RPMI8226 (cell line): Measurements from ENCODE around the gene SLC43A1.

ENCODE experiments used
- DNase-seq: peaks from one replicate; pipeline ENCODE4 v3.0.0-alpha.2; 2015

Gene SLC43A1

DNA sequence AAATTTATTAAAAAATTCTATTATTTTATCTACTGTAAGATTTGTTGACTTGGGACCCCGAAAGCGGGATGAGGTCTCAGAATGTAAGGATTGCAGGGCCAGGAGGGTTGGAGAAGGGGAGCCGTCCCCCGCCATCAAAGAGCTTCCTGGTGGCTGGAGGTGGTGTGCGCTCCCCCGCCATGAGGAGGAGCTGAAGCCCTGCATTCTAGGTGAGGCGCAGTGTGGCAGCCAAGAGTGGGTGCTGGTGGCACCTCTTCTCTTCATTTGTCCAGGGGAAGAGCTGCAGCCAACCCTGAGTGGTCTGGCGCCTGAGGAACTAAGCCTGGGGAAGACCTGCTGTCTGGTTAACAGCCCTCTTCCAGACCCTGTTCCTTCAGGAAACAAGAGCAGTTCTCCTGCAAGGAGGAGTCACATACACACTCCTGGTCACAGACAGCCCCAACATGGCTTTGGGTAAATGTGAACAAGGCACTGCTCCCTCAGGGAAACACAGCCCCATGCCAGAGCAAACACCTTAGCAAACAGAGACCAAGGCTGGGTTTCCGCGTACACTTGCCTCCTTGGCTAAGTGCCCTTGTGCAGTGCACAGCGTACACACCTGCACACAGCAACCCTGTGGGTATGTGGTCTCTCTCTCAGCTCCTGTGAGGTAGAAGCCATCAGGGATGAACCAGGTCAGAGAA lies 37.9 kb downstream of the SLC43A1 start:
- peak; percentile 62 for DNase-seq

- peak; percentile 77 for DNase-seq
These were observed 38.6 kb downstream of the SLC43A1 start for GRCh38 chr11:57476757-57477506.

GRCh38 chr11:57476047-57476756 lies 39.3 kb downstream of the SLC43A1 start:
- DNase-seq: peak; percentile 78

GRCh38 chr11:57475671-57476046 lies 39.8 kb downstream of the SLC43A1 start:
- DNase-seq: peak; percentile 34

DNA sequence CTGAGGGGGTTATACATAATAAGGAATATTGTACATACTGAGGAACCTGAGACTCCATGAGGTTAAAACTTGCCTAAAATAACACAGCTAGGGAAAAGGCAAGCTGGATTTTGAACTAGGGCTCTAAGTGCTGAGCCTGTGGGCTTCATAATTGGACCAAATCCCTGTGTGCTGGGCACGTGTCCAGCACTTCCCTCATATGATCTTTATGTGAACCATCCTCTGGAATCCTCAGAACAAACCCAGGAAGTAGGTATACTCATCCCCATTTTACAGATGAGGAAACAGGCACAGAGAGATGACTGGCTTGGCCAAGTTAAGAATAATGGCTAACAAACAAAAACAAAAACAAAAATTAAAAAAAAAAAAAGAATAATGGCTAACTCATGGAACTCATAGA lies 40.3 kb downstream of the SLC43A1 start:
- no peak for DNase-seq

- no peak for DNase-seq
These were observed 40.7 kb downstream of the SLC43A1 start for GRCh38 chr11:57474803-57475115.

DNA sequence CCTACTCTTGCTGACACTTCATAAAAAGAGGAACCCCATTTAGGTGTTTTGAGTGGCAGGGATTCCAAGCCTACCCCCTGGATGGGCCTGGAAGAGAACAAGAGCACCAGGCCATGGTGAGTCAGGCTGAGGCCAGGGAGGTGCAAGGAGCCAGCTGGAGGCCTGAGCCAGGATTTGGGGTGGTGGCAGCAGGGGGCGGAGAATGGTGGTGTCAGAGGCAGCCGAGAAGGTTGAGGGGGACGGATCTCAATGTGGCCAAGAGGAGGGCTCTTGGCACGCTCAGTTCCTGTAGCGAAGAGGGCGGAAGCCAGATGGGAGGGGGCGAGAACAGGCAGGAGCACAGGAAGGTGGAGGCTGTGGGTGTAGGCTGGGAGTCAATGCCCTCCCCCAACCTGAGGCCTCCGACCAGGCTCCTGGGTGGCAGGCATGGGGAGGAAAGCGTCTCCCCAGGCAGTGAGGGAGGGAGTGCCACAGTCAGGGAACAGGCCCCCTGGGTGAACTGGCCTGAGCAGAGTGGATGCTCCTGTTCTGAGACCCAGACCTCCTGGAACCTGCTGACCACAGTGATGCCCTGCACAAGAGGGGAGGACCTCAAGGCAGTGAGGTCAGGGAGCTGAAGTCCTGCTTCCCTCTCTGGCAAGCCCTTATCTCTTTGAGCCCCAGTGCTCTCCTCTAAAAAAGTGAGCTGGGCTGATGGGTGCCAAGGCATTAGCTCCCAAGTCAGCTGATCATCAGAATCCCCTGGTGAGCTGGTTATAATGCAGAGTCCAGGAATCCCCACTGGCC lies 41.3 kb downstream of the SLC43A1 start:
- no peak for DNase-seq

- no peak for DNase-seq
These were observed 42.1 kb downstream of the SLC43A1 start for GRCh38 chr11:57473285-57473841.

GRCh38 chr11:57471496-57471895 lies 44.0 kb downstream of the SLC43A1 start:
- no peak for DNase-seq

- no peak for DNase-seq
These were observed 46.2 kb downstream of the SLC43A1 start for GRCh38 chr11:57469268-57469667.

DNA sequence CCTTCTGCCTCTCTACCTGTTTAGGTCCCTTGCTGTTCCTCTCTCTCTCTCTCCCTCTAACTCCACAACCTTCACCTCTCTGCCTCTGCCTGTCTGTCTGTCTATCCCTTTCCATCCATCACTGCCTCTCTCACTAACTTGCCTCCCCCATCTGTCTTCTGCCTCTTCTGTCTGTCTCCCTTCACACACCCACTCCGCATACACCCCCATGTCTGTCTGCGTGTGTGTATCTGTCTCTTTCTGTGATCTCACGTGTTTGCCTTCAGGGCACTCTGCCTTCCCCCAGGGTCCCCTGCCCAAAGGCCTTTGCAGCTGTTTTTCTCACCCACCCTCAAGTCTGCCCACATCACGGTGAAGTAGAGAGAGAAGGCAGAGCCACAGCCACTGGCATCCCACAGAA lies 47.2 kb downstream of the SLC43A1 start:
- no peak for DNase-seq

DNA sequence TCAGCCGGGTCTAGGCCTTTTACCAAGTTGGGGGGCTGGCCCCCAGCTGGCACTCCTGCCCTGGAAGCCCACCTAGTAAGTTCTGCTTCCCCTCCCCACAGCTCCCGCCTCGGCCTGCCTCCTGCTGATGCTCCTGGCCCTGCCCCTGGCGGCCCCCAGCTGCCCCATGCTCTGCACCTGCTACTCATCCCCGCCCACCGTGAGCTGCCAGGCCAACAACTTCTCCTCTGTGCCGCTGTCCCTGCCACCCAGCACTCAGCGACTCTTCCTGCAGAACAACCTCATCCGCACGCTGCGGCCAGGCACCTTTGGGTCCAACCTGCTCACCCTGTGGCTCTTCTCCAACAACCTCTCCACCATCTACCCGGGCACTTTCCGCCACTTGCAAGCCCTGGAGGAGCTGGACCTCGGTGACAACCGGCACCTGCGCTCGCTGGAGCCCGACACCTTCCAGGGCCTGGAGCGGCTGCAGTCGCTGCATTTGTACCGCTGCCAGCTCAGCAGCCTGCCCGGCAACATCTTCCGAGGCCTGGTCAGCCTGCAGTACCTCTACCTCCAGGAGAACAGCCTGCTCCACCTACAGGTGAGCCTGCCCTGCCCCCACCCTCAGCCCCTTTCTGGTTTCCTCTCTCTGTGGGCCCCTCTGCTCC lies 47.9 kb downstream of the SLC43A1 start:
- DNase-seq: no peak

DNA sequence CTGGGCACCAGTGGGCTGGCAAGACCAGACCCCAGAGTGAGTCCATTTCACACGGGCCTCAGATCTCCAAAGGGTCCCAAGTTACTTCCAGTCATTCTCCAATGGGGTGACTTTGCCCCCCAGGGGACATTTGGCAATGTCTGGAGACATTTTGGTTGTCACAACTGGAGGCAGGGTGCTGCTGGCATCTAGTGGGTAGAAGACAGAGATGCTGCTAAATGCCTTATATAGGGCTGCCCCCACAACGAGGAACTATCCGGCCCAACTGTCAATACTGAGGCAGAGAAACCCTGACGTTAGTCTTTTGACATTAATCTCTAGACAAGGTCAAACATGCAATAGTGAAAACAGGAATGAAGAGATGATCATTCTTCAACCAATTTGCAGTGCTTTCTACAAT lies 48.8 kb downstream of the SLC43A1 start:
- no peak for DNase-seq

GRCh38 chr11:57464539-57465181 lies 50.8 kb downstream of the SLC43A1 start:
- DNase-seq: no peak

GRCh38 chr11:57463671-57464538 lies 51.6 kb downstream of the SLC43A1 start:
- DNase-seq: no peak

GRCh38 chr11:57462597-57462996 lies 52.9 kb downstream of the SLC43A1 start:
- DNase-seq: no peak

GRCh38 chr11:57461841-57462489 lies 53.5 kb downstream of the SLC43A1 start:
- no peak for DNase-seq

DNA sequence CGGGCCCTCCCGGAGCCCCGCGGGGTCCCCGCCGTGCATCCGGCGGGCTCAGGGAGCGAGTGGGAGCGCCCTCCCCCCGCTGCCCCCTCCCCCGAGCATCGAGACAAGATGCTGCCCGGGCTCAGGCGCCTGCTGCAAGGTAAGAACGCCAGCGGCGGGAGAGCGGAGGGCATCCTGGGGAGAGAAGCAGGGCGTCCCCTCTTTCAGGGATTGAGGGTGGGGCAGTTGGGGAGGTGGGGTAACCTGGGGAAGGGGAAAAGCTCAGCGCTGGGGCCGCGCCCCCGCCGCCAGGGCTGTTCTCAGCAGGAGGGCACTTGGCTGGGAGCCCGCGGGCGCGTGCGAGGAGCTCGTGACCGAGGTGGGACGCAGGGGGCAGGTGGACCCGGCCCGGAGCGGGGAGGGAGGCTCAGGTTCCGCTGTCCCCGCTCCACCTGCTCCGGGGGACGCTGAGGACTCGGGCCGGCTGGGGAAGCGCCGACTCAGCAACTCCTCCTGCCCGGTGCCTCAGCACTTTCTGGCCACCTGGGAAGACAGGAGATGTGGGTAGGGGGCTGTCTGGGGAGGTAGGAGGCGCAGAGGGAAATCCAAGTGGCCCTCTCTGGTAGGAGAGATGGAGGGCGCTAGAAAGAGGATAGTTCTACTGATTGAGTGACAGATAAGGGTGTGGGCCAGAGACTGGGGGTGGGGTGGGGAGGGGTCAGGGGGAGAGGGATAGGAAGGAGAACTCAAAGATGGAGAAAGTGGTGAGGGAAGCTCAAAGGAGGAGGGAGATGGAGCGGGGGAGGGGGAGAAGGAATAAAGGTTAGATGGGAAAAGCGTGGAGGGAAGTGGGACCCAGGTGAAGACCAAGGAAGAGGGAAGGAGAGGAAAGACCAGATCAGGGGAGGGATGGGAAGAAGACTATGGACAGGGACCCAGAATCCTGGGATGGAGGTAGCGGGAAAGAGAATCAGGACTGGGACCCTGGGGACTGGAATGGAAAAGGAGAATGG lies 54.4 kb downstream of the SLC43A1 start:
- DNase-seq: peak; percentile 86
